HG02938 (cell line): ENCODE results near the gene TCTN2.

ENCODE experiments used
- ATAC-seq: cut with Tn5 transposase; IDR thresholded peaks from one replicate; pipeline ENCODE4 v1.9.1; 2021; ENCODE audit warnings: mild to moderate bottlenecking, moderate library complexity; ENCODE audit not compliant: unreplicated experiment

TCTN2 gene

DNA sequence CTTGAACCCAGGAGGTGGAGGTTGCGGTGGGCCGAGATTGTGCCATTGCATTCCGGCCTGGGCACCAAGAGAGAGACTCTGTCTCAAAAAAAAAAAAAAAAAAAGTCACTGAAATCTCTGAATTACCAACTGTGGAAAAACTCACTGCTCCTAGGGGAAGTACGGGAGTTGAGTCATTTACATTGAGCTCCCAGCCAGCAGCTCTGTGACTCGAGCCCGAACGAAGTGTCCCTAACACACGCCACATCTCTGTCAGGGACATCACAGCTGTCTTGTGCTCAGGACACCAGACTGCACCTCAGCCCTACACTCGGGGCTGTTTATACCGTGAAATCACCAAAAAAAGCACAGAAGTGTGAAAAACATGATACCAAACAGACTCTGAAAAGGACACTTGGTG is 62.3 kb downstream of the TCTN2 start:
- no peak for ATAC-seq

DNA sequence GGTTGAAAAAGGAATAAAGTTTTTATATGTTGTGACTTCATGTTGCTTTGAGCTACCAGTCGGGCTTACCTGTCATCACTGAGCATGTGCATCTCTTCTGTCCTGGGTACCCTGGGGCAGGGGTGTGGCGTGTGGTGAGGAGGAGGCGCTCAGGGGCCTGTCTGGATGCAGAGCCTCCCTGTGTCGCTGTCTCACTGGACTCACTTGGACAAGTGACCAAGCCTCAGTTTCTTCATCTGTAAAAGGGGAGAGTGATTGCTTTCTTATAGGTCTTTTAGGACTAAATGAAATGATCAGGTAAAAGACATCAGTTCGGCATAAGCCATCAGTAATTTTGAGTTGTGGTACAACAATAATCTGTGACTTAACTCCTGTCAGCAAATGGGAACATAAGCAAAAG is 63.4 kb downstream of the TCTN2 start:
- ATAC-seq = no peak

DNA sequence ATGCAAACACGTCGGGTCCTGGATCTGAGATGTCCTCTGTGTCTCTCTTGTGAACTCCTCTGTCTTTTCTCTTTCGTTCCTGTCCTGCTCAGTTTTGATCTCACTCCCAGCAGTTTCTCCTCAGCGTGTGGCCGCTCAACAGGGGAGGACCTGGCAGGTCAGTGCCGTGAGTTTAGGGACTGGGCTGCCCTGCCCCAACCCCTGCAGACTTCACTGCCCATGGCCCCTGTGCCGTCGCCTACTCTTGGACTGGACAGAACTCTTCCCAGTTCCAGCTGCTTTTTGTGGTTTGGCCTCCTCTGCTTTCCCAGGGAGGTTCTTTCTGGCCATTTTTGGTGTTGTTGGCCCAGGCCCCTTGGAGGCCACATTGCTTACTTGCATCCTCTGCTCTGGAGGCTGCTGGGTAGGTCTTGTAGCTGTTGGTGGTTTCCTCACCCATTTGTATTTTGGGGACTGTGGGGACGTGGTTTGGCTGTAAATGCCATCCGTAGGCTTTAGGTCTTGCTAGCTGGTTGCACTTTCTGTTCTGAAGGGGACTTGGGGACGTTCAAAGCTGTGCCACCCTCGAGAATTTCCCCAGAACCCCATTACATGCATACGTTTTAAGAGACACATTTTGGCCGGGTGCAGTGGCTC is 71.1 kb downstream of the TCTN2 start:
- no peak for ATAC-seq

DNA sequence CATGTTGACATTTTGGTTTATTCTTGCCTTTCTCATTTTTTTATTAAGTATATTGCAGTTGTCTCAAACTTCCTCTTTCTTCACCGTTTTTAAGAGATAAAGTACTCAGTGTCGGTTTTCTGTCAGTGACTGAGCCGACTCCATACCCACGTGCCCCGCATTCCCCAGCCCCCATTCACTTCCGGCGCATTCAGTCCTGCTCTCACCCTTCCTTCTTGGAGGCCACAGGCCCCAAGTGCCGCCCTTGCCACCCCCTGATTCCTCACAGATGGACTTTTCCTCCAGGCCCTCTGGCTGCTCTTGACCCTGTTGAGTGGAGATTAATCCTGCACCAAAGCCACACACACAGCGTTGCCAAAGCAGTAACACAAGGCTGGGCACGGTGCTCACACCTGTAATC is 72.1 kb downstream of the TCTN2 start:
- no peak for ATAC-seq

DNA sequence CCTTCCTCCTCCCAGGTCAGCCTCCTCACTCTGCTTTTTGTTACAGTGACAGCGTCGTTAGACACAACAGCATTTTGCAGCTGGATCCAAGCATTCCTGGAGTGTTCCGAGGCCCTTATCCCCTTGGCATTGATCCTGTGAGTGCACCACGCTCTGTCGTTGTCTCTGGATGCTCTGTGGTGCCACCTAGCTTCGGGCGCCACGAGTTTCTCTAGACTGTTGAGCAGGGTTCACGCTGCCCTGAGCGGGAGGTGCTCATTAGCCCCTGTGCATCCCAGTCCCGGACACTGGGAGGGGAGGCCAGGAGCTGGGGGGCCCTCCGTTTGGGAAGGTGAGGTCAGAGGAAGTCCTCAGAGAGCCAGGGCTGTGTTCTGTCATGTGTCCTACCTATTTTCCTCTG is 73.9 kb downstream of the TCTN2 start:
- ATAC-seq = no peak

DNA sequence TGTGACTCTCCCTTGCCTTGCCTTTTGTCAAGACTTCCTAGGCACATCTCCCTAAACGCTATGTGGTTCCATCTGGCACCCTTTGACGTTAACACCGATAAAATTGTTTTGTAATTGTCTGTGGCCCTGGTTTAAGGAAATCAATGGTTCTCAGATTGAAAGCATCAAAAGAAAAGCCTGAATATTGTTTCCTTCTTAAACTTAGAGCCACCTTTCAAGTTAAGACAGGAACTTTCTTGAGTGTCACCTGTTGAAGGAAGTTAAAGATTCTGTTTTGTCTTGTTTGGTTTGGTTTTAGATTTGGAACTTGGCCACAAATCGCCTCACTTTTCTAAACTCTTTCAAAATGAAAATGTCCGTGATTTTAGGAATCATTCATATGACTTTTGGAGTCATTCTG is 76.4 kb downstream of the TCTN2 start:
- ATAC-seq = no peak

DNA sequence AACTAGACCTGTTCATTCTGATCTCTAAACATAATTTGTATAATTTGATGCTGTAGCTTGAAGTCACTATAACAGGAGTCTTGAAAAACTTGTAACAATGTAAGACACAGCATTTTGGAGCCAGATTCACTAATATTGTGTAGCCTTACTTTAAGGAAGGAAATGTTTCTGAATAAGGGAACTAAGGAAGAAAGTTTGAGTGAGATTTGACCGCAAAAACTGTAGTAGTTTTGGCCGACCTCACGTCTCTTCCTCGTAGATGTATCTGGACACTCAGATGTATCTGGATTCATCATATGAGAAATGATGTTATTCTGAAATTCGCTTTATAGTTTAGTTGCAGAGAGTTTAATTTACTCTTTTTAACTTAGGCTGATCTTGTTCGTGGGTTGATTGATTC is 77.2 kb downstream of the TCTN2 start:
- no peak for ATAC-seq

DNA sequence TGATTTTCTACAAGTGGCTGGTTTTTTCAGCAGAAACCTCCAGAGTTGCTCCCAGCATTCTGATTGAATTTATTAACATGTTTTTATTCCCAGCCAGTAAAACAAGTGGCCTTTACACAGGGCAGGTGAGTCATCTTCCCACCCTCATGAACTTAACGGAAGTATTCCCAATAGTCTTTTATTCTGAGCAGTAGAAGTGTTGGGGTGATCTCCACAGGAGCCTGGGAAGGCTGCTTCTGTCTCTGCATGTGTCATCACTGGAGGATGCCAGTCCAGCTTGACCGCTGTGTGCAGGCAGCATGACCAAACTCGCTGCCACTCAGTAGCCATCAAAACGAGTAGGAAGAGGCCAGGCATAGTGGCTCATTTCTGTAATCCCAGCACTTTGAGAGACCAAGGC is 77.7 kb downstream of the TCTN2 start:
- no peak for ATAC-seq

DNA sequence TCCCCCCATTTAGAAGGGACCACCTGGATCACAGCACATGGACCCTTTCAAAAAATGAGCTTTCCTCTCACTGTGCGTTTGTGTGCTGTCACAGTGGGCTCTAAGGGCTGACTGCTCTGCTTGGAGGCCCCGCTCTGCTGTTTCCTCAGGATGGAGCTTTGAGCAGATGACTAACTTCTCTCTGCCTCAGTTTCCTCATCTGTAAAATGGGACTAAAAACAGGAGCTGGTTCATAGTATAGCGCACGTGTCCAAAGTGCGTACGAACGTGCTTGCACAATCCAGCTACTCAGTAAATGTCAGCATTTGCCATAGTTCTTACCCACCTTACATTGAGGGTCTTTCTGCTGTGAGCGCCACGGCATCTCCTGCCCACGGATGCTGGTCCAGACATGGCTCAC is 78.4 kb downstream of the TCTN2 start:
- no peak for ATAC-seq

DNA sequence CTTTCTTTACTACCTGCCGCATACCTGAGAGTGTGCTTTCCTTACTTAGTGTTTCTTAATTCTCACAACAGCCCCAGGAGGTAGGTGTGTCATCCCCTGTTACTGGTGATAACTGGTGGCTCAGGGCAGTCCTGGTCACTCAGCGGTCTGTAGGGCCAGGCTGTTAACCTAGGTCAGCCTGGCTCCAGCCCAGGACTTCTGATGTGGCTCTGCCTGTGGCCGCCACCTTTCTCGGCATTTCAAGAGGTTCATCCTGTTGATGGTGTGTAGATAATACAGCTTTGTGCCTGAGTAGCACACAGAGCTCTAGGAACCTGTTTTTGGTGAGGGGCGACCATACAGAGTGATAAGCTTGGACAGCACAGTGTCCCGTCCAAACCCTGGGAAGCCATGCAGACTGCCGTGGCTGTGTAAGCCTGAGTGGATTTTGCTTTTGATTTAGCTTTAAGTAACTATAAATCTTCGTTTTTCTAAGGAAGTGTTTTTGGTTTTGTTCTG is 79.3 kb downstream of the TCTN2 start:
- ATAC-seq = no peak

DNA sequence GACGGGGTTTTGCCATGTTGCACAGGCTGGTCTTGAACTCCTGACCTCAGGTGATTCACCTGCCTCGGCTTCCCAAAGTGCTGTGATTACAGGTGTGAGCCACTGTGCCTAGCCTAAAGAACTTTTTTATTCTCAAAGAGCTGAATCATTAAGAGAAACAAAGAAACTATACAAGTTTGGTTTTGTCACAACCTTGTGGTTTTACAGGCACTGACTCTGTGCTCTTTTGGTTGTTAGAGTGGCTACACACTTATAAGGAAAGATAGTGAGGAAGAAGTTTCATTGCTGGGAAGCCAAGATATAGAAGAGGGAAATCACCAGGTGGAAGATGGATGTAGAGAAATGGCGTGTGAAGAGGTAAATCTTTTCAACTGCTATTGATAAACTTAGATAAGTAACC is 81.1 kb downstream of the TCTN2 start:
- ATAC-seq = no peak

DNA sequence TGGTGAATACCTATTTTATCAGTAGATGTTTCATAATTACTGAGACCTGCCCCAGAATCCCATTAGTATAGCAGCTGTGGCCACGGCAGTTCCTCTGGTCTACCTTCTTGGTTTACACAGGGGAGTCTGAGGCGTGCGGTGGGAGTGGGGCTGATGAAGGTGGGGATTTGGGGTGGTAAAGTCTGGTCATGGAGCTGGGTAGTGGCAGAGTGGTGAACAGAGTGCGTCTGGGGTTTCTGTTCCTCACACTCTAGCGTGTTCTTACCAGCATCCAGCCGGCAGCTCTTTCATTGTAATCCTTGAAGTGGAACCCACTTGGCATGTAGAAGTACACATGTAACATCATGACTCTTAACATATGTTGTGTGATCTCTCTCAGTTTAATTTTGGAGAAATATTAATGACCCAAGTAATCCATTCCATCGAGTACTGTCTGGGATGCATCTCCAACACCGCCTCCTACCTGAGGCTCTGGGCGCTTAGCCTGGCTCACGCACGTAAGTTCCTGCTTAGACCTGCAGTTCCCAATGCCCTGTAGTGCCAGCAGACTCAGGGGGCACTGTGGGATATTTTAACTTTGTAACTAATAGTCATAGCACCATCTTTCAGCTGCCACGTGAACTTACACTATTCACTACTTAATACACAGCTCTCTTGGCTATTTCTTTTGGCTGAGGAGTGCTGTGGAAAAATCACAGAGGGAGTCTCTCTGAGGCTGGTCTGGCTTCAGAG is 83.3 kb downstream of the TCTN2 start:
- ATAC-seq = no peak

DNA sequence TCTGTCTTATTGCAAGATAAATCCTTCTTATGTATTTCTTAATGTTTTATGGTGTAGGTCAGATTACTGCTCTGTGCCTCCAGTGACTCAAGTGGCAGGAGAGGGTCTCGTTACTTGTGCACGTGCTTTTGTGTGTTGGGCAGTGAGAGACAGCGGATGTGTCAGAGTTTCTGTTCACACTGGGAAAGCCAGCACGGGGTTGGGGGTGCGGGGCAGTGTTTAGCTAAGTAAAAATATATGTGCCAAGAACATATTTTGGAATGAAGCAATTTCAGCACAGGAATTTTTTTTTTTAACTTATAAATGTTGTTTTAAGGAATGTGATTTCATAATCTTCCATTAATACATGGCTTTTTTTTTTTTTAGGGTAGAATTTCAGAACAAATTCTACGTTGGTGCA is 86.6 kb downstream of the TCTN2 start:
- no peak for ATAC-seq
